Stimulated activated CD4-positive, alpha-beta T cell treated with anti-CD3 and anti-CD28 coated beads, Interleukin-4, amount 100 ng/mL, for 1 hour (primary cell): Measurements from ENCODE around the gene NT5E.
"Not testable (repeated sequence)": the region's sequence is repeated elsewhere in the genome, so short reads cannot be mapped to it uniquely, and the experiment has no call there.

ENCODE experiments used
- DNase-seq: peaks from one replicate; pipeline ENCODE4 v3.0.0-alpha.2; 2020

Gene NT5E

GRCh38 chr6:85449818-85450759, at the start of gene NT5E:
NT5E (plus strand) TSS chr6:85450083; CDS start chr6:85450140, 57 bp downstream.
- peak; percentile 18 for DNase-seq

DNA sequence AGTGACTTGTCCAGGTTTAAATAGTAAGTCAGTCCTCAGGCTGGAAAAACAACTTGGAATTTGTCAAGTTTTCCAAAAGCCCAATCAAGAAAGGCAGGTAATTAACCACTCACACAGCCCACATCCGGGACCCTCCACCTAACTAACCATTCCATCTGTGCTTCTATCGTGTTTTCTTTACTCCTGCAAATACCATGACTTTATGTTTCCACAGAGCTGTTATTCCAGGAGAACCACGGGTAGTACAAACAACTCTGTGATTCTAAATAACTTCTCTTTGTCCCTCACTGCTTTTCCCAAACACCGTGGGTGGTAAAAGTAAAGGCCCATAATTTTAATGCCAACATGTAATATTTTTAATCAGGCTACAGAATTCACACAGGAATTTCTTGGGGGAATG, 49.6 kb upstream of the NT5E start:
- no peak for DNase-seq

GRCh38 chr6:85401186-85402021, 48.5 kb upstream of the NT5E start:
- no peak for DNase-seq

GRCh38 chr6:85402071-85402470, 47.8 kb upstream of the NT5E start:
- no peak for DNase-seq

DNA sequence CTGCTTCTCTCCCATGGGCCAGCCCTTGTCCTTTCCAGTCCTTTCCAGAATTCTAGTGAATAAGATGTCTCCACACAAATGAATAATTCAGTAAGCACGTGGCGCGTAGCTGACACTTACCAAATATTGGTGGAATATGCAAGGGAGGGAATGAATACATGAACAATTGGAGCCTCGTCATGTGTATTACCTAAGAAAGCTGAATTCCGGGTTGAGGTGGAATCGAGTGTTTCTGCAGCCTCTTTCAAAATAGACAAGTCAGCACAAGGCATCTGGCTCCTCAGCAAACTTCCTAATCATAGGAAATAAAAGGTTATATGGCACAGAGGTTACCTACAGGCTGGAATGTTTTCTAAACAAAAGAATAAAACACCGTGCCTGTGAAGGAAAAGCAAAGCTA, 47.0 kb upstream of the NT5E start:
- no peak for DNase-seq

- no peak for DNase-seq
These were observed 46.4 kb upstream of the NT5E start for GRCh38 chr6:85403331-85404015.

DNA sequence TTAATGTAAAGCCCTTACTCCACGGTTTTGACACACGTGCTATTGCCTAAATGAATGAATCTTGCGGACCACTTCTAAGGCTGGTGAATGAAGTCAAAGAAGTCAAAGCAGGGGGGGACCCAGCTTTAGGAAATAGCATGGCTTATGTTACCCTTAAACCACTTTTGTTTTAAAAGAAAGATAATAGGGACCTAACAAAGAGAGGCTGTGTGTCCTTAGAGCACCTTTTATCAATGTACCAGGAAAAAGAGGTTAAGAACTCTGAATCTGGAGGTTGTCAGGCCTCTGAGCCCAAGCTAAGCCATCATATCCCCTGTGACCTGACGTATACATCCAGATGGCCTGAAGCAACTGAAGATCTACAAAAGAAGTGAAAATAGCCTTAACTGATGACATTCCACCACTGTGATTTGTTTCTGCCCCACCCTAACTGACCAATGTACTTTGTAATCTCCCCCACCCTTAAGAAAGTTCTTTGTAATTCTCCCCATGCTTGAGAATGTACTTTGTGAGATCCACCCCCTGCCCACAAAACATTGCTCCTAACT, 45.8 kb upstream of the NT5E start:
- not testable (repeated sequence) for DNase-seq

DNA sequence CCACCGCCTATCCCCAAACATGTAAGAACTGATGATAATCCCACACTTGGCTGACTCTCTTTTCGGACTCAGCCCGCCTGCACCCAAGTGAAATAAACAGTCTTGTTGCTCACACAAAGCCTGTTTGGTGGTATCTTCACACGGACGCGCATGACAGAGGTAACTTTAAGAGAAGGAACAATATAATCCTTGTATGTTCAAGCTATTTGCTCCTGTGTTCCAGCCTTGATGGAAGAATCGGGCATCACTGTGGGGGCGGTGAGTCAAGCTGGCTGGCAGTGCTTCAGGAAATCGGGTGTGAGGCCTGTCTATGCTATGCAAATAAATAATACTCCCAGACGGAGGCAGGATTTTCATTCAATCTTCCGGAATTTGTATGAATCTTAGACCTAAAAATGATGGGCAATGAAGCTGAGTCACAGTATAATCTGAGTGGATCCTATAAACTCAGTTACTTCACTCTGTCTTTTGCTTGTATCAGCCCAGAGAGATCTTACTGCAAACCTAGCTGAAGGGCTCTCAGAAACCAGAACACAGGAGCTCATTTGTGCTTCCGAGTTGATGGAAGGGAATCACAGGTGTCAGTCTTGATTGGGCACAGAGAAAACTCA, 45.2 kb upstream of the NT5E start:
- no peak for DNase-seq

DNA sequence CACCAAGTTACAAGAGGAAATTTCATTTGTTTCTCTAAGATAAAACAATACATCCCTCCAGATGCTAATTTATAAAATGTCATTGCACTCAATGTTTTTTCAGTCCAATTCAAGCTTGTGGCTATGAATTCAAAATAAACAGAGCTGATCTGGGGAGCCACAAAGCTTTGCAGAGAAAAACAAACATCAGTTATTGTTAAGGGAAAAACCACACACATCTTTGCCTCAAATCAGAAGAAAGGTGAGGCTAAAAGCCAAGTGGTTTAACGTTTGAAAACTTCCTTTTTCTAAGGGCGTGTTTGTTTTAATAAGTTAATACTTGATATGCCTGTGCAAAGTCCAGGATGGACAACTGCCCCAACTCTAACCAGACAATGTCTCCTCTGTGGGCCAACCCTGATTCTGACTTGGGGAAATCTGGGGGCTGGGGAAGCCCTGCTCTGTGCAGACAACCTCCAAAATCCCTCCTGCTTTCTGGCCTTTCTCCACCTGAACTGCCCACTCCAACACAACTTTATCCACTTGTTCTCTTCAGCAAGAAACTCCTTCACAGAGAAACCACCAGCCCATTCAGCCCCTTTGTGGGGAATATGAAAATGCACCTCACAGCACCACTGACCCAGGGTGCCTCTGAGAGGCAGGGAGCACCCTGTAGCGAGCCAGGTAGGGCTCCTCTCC, 44.6 kb upstream of the NT5E start:
- DNase-seq = no peak

DNA sequence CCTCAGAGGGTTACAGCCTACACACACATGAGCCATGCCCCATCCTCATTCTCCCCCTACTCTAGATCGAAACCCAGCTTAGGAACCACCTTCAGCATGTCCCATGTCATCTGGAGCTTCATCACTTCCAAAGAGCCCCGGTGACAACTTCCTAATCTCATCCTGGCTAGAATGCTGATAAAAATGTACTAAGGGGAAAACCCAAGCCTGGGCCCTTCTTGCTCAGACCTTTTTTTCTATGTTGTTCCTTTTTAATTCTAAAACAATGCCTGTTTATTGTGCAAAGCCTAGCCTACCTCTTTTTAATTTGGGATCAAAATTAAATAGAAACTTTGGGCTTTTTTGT, 44.1 kb upstream of the NT5E start:
- no peak for DNase-seq

DNA sequence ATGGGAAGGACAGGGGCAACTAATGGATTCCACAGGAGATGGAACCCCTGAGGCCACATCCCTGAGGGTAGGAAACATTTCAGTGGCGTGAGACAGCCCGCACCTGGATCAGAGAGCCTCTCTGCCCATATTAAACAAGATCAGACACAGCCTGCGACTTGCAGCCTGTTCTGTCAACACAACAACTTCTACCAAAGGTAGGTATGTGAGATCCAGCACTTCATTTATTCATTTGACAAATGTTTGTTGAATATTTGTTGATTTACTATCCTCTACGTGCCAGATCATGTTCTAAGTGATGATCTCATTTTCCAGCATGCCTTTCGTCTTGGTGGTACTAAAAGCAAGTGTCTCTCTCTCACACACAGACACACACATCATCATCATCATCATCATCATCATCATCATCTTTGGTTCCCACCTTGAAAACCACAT, 43.2 kb upstream of the NT5E start:
- no peak for DNase-seq

DNA sequence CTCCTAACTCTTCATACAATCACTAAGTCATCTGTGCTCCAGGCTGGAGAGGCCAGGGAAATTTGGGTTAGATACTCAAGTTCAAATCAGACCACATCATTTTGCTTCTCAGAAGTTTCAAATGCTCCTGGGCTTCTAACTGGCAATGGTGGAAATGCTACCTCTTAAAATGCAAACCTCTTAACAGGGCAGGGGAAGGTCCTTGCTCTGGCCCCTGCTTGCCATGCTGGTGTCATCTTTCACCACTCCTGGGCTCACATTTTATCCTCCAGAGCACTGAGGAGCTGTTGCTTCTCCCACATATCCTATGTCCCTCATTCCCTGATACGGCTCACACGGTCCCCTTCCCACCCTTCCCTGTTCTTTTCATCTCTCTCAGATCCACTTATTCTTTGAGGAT, 41.8 kb upstream of the NT5E start:
- DNase-seq = no peak

DNA sequence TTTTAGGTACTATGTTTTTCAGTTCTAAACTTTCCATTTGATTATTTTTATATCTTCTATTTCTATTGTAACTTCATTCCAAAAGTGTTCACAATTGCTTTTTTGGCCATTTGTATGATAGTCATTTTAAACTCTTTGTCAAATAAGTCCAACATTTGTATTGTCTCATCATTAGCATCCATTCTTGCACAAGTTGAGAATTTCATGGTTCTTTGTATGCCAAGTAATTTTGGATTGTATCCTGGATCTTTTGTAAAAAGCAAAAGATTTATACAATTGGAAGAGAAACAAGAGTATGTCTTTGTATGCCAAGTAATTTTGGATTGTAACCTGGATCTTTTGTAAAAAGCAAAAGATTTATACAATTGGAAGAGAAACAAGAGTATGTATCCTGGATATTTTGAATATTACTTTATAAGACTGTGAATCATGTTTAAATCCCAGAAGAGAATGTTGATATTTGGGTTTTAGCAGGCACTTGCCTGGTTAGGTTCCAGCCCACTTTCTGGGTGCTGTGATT, 36.9 kb upstream of the NT5E start:
- DNase-seq = no peak

DNA sequence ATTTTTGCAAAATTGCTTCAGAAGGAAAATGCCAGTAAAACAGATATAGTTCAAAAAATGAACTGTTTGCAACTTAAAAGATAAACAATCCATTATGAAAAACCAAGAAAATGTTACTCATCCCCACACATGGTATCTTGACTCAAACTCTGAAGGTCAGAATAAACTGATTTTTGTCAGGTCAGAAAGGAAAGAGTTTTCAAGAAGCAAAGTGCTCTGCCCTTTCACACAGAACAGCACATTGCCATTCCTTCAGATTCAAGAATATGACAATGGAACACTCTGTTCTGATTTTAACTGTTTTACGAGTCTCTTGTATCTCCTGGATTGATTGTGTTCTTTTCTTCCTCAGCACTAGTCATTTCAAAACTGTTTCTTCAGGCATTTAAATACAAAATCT, 33.8 kb upstream of the NT5E start:
- DNase-seq = no peak

DNA sequence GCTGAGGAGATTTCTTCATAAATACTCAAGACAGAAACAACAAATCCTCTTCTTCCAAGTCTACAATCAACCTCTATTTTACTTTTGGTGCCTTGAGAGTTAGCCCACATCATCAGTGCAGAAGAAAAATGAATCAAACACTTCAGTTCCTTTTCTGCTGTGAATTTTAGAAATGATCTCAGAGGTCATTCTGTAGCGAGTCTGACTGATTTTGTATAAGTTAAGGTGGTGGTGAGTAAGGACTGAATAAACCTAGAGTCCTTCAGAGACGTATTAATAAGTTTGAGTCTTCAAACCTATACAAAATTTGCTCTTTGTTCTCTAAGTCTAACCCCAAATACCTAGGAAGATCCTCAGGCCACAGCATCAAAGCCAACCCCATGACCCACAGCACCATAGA, 33.1 kb upstream of the NT5E start:
- DNase-seq = no peak

GRCh38 chr6:85417336-85417735, 32.5 kb upstream of the NT5E start:
- no peak for DNase-seq

DNA sequence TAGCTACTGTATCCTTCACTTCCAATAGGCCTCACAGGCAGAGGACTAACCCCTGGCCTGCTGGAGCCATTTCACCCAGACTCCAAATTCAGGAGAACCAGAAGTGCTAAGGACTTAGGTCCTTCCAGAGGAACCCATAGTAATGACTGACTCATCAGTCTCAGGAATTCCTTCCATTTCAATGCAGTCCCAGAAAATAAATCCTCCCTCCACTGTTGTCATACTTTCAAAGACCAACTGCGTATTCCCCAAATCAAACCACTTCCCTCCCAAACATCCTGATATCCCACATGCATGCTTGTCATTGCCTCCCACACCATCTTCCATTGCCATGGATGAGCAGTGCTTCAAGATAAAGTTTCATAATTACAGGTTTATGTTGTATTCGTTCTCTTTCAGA, 31.8 kb upstream of the NT5E start:
- no peak for DNase-seq

DNA sequence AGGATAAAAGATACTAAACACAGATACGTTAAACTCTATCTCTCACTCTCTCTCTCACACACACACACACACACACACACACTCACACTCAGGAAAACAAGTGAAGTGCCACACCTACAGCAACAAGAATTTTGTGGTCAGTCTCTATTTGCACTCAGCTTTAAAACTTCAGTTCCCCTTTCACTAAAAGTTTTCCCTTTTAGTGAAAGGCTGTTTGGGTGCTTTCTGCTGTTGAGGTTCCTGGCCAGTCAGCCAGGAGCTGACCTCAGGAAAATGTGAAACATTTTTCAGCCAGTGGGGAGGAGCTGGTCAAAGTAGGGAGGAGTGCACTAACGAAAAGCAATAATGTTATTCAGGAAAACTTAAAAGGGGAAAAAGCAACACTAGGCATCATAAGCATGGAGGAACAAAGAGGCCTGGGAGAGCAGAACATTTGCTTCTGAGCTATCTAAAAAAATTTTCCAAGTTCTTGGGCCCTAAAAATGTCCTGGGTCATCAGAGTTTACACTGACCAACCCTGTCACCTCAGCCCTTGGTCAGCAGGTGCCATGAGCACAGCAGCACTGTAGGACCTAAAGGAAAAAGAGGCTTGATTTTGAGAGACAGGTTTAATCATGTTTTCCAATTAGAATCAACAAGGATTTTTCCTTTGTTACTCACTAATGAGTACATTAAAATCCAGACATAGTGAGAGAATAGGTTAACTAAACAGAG, 30.7 kb upstream of the NT5E start:
- DNase-seq = no peak

DNA sequence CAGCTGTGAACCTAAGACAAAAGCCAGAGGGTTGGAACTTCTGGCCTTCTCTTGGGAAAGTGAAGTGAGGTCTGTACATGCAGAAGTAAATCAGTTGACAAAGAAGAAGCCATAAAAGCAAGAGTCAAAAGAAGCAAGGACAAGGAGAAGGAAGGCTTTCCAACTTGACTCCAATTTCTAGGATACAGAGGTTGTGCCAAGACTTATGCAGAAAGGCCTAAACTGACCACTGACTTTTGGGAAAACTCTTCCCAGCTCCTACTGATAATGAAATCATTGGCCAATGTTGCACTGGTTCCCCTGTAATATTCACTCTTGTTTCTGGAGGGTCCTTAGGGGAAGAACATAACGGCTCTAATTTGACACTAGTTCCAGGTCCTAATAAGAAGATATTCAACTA, 29.3 kb upstream of the NT5E start:
- DNase-seq = no peak

DNA sequence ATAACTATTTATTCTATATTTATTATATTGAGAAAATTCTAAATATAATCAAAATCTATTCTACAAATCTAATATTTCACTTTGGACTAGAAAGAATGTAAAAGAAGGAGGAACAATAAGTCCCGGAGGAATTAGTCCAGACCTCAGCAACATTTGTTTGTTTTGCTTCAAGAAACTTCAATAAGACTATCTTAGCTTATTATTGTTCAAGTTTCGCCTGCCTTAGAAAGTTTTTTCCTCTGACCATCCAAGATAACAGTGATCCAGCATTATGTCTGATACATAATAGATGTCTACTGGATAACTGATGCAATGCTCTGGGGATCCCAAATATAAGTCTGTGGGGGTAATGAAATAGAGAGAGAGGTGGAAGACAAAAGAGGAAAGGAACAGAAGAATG, 28.7 kb upstream of the NT5E start:
- DNase-seq = no peak

- DNase-seq = no peak
These were observed 27.9 kb upstream of the NT5E start for GRCh38 chr6:85421972-85422371.
